ENCODE measurements around the gene LCNL1.

Gene LCNL1

DNA sequence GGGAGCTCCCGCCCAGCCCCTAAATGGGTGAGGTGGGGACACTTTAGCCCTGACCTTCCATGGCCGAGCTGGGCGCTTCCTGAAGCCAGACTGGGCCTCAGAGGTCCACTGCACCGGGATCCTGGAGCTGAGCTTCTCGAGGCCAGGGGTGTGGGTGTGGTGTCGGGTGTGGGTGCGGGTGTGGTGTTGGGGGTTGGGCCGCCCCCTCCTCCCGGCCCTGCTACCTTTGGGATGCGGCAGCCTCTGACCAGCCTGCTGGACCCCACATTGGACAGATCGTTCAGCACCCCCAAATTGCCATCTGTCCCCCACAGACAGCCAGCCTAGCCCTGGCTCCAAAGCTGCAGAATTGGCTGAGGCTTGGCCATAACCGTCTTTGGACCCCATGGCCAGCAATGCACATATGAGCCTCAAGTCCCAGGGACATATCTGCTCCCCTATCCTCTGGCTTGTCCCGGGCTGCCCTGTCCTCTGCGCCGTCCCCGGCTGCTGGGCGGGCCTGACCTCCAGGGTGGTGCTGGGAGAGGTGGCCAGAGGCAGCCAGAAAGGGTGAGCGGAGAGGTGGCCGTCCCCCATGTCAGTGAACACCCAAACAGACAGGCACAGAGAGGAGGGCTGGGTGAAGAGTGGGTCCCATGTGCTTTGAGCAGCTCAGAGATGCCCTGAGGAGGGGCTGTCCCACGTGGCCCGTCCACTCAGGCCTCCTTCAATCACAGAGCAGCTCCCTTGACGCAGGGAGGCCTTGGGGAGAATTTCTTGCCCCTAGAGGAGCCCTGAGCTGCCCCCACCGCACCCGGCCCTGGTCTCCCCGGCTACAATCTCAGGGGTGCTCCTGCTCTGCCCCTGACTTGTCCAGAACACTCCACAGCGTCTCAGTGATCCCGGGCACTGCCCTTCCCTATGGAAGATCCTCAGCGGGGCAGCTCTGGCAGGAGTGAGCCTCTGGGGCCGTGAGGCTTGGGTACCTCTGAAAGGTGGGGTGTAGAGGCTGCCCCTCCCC is 8.9 kb upstream of the LCNL1 start:
- DNase-seq (ENCODE audit: insufficient read length, low spot score) (no peak), FAIRE-seq (no peak)
- TF ChIP-seq, protein P1, sequence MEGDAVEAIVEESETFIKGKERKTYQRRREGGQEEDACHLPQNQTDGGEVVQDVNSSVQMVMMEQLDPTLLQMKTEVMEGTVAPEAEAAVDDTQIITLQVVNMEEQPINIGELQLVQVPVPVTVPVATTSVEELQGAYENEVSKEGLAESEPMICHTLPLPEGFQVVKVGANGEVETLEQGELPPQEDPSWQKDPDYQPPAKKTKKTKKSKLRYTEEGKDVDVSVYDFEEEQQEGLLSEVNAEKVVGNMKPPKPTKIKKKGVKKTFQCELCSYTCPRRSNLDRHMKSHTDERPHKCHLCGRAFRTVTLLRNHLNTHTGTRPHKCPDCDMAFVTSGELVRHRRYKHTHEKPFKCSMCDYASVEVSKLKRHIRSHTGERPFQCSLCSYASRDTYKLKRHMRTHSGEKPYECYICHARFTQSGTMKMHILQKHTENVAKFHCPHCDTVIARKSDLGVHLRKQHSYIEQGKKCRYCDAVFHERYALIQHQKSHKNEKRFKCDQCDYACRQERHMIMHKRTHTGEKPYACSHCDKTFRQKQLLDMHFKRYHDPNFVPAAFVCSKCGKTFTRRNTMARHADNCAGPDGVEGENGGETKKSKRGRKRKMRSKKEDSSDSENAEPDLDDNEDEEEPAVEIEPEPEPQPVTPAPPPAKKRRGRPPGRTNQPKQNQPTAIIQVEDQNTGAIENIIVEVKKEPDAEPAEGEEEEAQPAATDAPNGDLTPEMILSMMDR (IDR thresholded peaks at IDR 0.05; ENCODE audit: insufficient read depth, missing control alignments) = no peak

DNA sequence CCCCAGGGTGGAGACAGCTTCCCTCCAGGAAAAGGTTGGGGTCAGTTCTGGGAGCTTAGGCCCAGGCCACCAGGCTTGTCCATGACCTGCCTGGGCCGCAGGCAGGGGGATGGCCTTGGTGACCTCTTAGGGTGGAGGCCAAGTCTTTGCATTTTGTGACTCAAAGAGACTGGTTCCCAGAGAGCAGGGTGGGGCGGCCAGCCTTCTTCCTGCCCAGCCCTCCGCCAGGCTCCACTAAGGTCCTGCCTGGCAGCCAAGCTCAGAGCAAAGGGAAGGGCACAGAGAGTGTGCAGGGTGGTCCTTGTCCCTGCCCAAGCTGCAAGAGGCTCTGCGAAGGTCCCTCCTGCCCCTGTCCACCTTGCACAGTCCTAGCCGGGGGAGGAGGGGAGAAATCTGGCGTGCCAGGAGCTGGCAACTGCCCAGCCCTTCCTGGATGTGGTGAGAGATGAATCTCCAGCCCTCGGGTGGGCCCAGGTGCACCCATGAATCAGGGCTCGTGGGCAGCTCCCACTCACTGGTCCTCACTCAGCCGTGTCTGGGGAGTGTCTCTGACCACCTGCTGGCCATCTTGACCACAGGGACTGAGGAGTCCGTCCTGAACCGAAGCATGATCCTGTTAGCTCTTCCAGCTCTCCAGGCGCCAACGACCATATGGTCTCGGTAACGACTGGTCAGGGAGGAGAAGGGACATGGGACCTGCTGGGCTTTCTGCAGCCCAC is 7.8 kb upstream of the LCNL1 start:
- no peak for DNase-seq (ENCODE audit: insufficient read length, low spot score)
- TF ChIP-seq, protein P1 (IDR thresholded peaks at IDR 0.05; ENCODE audit: insufficient read depth, missing control alignments) = no peak
- FAIRE-seq = no peak

DNA sequence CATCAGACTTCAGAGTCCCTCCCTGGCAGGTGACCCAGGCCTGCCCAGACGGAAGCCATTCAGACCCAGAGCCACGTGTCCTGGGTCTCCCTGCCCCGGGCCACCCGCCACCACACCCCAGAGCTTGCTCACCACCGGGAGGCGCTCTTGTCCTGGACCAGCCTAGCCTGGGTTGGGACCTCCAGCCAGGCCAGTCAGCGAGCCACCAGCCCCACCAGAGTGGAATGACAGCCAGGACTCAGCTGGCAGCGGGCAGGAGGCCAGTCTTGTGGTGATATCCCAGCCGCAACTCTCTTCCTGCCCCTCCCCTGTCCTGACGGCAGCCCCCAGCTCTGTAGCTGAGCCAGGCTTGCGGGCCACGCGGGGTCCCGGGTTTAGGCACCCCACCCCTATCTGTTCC is 7.1 kb upstream of the LCNL1 start:
- TF ChIP-seq, protein P1 (IDR thresholded peaks at IDR 0.05; ENCODE audit: insufficient read depth, missing control alignments) = no peak
- DNase-seq (ENCODE audit: insufficient read length, low spot score) (no peak), FAIRE-seq (no peak)

DNA sequence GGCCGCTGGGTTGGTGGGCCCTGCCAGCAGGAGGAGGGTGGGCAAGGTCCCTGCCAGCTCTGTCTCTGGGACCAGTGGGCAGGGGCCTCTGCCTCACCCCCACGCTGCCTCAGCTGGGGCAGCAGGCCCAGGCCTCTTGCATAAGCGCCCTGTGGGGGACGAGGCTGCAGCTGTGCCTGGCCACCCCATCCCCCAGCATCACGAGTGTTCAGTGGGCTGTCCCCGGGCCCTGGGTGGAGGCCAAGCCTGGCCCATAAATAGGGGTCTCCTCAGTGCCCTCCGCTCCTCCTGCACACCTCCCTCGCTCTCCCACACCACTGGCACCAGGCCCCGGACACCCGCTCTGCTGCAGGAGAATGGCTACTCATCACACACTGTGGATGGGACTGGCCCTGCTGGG is 5.6 kb upstream of the LCNL1 start, which contains the start of gene PTGDS:
TSS of gene PTGDS (plus strand) at position 282 of the 400 bp plus-strand sequence. CDS start at position 357, 75 bp downstream.
- FAIRE-seq = no peak
- TF ChIP-seq, protein P1 (IDR thresholded peaks at IDR 0.05; ENCODE audit: insufficient read depth, missing control alignments) = no peak
- no peak for DNase-seq (ENCODE audit: insufficient read length, low spot score)

DNA sequence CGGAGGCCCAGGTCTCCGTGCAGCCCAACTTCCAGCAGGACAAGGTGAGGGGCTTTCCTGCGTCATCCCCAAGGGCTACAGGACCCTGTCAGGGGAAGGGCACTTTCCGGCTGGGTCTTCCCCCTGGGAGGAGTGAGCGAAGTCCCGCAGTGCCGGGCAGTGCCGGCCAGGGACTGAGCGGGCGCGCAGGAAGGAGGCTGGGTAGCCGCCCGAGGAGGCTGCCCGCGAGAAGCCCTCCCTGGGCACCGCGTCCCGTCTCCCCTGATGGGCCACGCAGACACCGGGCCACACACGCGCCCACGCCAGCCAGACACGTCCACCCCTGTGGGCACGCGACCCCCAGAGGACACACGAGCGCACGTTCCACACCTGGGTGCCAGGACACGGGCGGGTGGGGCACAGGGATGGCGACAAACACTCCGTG is 5.1 kb upstream of the LCNL1 start:
- no peak for FAIRE-seq
- no peak for DNase-seq (ENCODE audit: insufficient read length, low spot score)
- TF ChIP-seq, protein P1 (IDR thresholded peaks at IDR 0.05; ENCODE audit: insufficient read depth, missing control alignments) = no peak

DNA sequence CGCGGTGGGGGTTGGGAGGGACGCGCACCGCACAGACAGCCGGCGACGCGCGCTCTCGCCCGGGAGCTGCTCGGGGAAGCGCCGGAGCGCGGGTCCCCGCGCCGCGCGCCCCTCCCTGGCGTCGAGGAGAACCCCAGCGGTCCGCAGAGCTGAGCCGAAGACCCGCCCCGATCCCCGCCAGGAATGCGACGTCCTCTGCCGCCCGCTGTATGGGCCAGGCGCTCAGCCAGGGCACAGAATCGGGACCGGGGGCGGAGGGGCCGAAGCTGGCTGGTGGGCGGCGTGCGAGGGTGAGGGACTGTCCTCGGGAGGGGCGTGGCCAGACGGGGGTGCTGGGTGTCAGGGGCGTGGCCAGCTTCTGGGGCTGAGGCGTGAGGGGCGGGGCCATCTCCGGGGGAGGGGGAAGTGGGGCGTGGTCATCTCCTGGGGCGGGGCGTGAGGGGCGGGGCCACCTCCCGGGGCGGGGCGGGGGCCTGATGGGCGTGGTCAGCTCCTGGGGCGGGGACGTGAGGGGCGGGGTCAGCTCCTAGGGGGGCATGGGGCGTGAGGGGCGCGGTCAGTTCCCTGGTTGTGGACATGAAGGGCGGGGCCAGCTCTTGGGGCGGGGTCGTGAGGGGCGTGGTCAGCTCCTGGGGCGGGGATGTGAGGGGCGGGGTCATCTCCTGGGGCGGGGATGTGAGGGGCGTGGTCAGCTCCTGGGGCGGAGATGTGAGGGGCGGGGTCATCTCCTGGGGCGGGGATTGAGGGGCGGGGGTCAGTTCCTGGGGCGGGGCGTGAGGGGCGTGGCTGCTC is 4.5 kb upstream of the LCNL1 start:
- no peak for FAIRE-seq
- TF ChIP-seq, protein P1 (IDR thresholded peaks at IDR 0.05; ENCODE audit: insufficient read depth, missing control alignments) = no peak
- no peak for DNase-seq (ENCODE audit: insufficient read length, low spot score)
